Muscle layer of duodenum (tissue), 2 donors: ENCODE data around the gene XPR1.

Source experiments
- H3K27ac ChIP-seq: one replicate; pipeline ENCODE4 v1.7.0; 2013; ENCODE audit warnings: mild to moderate bottlenecking, low read length
- H3K27me3 ChIP-seq: one replicate; pipeline ENCODE4 v1.7.0; 2013; ENCODE audit warnings: low read depth, mild to moderate bottlenecking, control low read depth, low read length
- H3K36me3 ChIP-seq, 2 donors: one replicate each; pipeline ENCODE4 v1.7.0; 2013; ENCODE audit warnings: low read length in 2 of 2, control low read depth in 1 of 2, mild to moderate bottlenecking in 1 of 2; ENCODE audit not compliant: insufficient read depth in 2 of 2, control insufficient read depth in 1 of 2
- H3K4me1 ChIP-seq, 2 donors: one replicate each; pipeline ENCODE4 v1.7.0; 2013; ENCODE audit warnings: low read length in 2 of 2, mild to moderate bottlenecking in 2 of 2, control low read depth in 1 of 2, moderate library complexity in 1 of 2; ENCODE audit not compliant: insufficient read depth in 2 of 2, control insufficient read depth in 1 of 2
- H3K4me3 ChIP-seq, 2 donors: one replicate each; pipeline ENCODE4 v1.7.0; 2013; ENCODE audit warnings: low read length in 2 of 2, low read depth in 1 of 2, mild to moderate bottlenecking in 1 of 2
- H3K9me3 ChIP-seq, 2 donors: one replicate each; pipeline ENCODE4 v1.7.0; 2013; ENCODE audit warnings: low read length in 2 of 2, control low read depth in 1 of 2, mild to moderate bottlenecking in 1 of 2; ENCODE audit not compliant: control insufficient read depth in 1 of 2
- donor health status: healthy.

Gene XPR1

DNA sequence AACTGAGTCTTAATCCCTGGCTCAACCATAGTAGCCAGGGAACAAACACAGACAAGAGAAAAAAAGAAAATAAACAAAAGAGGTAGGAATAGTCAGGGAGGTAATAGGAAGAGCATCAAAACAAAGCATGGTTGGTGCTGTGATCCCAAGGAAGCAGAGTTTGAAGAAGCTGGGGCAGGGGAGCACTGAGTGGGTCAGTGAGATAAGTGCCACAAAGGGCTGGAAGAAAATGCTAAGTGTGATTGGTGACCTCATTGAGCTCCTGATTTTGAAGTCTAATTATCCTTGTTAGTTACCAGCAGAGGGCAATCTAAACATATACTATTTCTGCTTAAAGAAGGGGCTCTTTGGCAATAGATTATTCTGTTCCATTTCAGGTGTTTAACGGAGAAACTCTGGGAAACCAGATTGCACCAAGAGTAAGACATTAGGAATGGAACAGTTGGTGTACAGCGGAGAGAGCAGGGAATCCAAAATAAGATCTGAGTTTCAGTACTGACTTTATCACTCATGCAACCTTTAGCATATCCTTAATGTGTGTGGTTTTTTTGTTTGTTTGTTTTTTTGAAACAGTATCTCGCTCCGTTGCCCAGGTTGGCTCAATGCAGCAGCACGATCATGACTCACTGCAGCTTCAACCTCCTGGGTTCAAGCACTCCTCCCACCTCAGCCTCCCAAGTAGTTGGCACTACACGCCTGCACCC lies 250.1 kb downstream of the XPR1 start:
- H3K9me3 ChIP-seq = no peaks in the 10 kb centered on the region
- no peak overlapping the region for H3K4me3 ChIP-seq
- no peaks in the 10 kb centered on the region for H3K4me1 ChIP-seq
- H3K27ac ChIP-seq = no peak overlapping the region
- no peaks in the 10 kb centered on the region for H3K27me3 ChIP-seq
- H3K36me3 ChIP-seq = peaks cover 3 to 18% of the 10 kb centered on the region in 2 donors

DNA sequence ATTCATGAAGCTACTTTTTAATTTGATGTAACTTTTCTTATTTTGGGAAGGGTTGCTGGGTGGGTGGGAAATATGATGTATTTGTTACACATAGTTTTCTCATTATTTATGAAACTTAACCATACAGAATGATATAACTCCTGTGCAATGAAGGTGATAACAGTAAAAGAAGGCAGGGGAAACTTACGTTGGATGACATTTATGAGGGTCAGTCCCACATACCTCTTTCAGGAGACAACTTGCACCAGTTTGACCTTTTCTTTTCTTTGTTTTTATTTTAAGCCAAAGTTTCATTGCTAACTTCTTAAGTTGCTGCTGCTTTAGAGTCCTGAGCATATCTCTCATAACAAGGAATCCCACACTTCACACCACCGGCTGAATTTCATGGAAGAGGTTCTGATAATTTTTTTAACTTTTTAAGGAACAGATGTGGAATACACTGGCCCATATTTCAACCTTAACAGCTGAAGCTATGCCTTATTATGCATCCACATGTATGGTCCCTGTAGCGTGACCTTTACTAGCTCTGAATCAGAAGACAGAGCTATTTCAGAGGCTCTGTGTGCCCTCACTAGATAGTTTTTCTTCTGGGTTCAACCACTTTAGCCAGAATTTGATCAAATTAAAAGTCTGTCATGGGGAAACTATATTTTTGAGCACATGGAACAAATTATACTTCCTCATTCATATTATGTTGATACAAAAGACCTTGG lies 252.9 kb downstream of the XPR1 start:
- Histone ChIP-seq H3K9me3 (no peaks in the 10 kb centered on the region), H3K27ac (no peak overlapping the region), H3K27me3 (no peaks in the 10 kb centered on the region), H3K36me3 (peaks cover 3 to 12% of the 10 kb centered on the region in 2 donors), H3K4me1 (no peaks in the 10 kb centered on the region), H3K4me3 (no peak overlapping the region)

DNA sequence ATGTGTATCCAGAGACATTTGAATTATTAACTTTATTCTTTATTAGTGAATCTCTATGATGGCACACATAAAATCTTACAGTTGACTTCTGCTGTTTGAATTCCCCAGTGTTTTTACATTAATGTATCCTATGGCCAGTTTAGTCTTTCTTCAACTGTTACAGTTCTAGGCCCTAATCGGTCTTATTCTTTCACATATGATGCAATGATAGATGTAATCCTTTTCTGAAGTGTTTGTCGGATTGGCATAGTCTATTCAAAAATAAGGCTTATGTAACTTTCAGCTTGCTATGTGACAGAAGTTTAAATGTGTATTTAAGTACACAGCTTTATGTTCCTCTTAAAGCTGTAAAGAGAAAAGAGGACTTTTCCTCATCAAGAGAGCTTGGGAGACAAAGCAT lies 254.5 kb downstream of the XPR1 start:
- Histone ChIP-seq H3K4me1 (no peaks in the 10 kb centered on the region), H3K4me3 (no peak overlapping the region), H3K9me3 (no peaks in the 10 kb centered on the region), H3K27ac (no peak overlapping the region), H3K27me3 (no peaks in the 10 kb centered on the region), H3K36me3 (peaks cover 0 to 12% of the 10 kb centered on the region in 2 donors)

DNA sequence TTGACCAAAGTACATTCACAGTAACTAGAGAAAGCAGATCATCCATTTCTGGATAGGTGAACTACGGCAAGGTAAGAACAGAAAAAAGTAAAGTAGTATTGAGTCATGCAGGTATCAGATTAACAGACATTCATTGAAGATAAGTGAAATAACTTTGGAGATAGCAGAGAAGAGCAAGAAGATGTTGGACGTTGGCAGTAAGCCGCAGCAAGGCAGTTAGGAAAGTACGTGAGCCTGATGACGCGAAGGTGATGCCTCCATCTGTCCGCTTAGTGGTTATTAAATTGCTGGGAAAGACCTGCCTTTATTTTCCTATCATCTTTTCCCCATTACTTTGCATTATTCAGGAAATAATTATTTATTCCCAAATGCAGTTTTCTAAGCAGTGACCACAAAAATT lies 256.0 kb downstream of the XPR1 start:
- Histone ChIP-seq H3K36me3 (peaks cover 0 to 9% of the 10 kb centered on the region in 2 donors), H3K4me3 (no peak overlapping the region), H3K27ac (no peak overlapping the region), H3K4me1 (no peaks in the 10 kb centered on the region), H3K27me3 (no peaks in the 10 kb centered on the region), H3K9me3 (no peaks in the 10 kb centered on the region)

DNA sequence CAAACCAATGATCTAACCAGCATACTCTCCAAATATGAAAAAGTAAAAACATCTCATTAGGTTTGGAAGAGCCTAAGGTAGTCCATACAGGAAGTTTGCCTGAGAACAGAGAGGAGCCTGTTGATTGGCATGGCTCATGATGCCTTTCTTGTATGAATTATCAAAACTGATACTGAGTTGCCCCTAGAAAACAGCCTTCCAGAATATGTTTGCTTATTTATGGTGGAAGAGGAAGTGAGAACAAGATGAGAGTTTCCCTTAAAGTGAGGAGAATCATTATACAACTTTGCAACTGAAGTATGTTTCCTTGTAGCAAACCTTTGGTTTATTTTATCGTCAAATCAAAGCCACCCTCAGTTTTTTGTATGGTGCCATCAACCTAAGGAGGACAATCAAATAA lies 257.0 kb downstream of the XPR1 start:
- no peaks in the 10 kb centered on the region for H3K9me3 ChIP-seq
- no peak overlapping the region for H3K4me3 ChIP-seq
- H3K36me3 ChIP-seq = peaks cover 0 to 9% of the 10 kb centered on the region in 2 donors
- H3K4me1 ChIP-seq = no peaks in the 10 kb centered on the region
- H3K27me3 ChIP-seq = no peaks in the 10 kb centered on the region
- no peak overlapping the region for H3K27ac ChIP-seq

DNA sequence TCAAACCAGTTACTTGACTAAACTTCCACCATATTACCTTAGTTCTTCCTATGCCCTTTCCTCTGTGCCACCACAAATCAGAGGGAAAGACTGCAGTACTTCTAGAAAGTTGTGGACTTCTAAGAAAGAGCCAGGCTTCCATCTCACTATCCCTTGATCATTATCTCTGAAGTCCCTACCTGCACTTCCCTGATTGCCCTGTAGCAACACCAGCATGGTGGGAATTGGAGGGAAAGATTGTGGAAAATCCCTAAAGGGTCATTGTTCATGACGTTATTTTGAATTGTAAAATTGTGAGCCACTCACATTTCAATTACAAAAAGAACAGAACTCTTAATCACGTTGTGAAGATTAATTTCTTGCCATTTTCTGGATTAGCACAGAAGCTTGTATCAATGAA lies 257.5 kb downstream of the XPR1 start:
- H3K36me3 ChIP-seq = peaks cover 0 to 8% of the 10 kb centered on the region in 2 donors
- H3K4me1 ChIP-seq = no peaks in the 10 kb centered on the region
- H3K9me3 ChIP-seq = no peaks in the 10 kb centered on the region
- H3K27ac ChIP-seq = no peak overlapping the region
- H3K4me3 ChIP-seq = no peak overlapping the region
- no peaks in the 10 kb centered on the region for H3K27me3 ChIP-seq

DNA sequence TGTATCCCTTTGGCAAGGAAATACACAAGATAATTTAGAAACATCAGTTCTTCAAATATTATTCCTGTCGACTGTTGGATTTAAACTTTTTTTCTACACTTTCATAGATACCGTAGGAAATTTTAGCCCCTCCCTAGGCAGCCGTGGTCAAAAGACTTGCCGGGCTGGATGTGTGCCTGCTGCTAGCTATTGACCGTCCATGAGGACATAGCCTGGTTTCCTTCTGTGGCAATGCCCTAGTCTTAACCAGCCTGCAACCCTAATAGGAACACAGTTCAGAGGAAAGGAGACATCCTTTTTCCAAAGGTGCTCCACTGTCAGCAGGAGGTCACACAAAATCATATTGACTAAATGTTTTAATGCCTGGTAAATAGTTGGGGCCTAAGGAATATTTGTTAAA lies 260.4 kb downstream of the XPR1 start:
- Histone ChIP-seq H3K27ac (no peak overlapping the region), H3K36me3 (no peaks in the 10 kb centered on the region), H3K9me3 (no peaks in the 10 kb centered on the region)

DNA sequence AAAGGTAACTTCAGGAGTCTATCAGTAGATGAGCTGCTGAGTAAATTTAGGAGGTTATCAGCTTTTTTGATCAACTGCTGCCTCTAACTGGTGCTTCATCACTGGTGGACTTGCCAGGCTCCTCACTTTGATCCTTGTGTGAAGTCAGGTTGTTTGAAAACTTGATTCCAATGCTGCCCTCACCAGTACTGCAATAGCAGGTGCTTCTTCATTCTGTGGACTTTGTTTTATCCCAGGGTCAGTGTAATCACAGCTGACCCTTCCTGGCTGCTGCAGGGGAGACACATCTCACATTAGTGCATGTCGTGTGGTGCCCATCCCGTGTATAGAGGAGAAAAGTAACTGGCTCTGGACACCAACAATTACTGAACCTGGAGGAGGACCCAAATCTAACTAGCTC lies 260.9 kb downstream of the XPR1 start:
- H3K27ac ChIP-seq = no peak overlapping the region
- H3K4me3 ChIP-seq = no peak overlapping the region
- no peaks in the 10 kb centered on the region for H3K27me3 ChIP-seq
- no peaks in the 10 kb centered on the region for H3K4me1 ChIP-seq
- H3K36me3 ChIP-seq = no peaks in the 10 kb centered on the region
- no peaks in the 10 kb centered on the region for H3K9me3 ChIP-seq

More for the DNA sequence above, 260.4 kb downstream of the XPR1 start:
- Histone ChIP-seq H3K27me3 (no peaks in the 10 kb centered on the region), H3K4me3 (no peak overlapping the region), H3K4me1 (no peaks in the 10 kb centered on the region)

DNA sequence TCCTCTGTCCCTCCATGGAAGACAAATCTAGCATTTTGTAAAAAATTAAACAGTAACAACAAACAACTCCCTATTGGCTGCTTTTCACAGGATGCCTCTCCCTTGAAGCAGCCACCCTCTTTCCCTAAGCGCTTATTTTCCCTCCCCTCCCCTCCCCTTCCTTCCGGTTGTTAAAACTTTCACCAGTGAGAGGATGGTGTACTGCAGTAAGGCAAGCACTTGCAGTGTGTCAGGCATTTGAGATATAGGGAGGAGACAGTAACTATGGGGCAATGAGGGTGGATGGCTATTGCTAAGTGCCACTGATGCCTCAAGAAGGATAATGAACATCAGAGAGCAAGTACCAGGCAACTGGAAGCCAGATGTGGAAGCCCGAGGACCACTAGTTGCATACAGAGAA lies 261.8 kb downstream of the XPR1 start:
- no peaks in the 10 kb centered on the region for H3K9me3 ChIP-seq
- H3K4me3 ChIP-seq = no peak overlapping the region

DNA sequence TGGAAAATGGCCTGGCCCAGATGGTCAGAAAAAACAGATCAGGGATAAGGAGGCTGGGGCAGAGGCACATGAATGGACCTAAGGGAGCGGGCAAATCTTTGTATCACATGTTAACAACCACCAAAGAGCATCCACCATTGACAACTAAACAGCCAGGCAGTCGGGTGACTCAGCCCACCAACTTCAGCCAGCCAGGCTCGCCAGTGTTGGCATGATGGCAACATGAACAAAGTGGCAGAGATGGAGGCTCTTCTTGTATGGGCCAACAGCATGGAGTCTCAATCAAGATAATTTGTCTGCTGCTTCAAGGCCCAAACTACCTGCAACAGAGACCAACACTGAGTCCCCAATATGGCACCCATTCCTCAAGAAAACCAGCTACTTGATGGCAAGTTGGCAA lies 264.3 kb downstream of the XPR1 start:
- H3K27ac ChIP-seq = no peak overlapping the region
- H3K4me3 ChIP-seq = no peak overlapping the region
- no peaks in the 10 kb centered on the region for H3K4me1 ChIP-seq
- no peaks in the 10 kb centered on the region for H3K9me3 ChIP-seq
- no peaks in the 10 kb centered on the region for H3K36me3 ChIP-seq
- no peaks in the 10 kb centered on the region for H3K27me3 ChIP-seq

More for the DNA sequence above, 261.8 kb downstream of the XPR1 start:
- Histone ChIP-seq H3K36me3 (no peaks in the 10 kb centered on the region), H3K27me3 (no peaks in the 10 kb centered on the region), H3K4me1 (no peaks in the 10 kb centered on the region), H3K27ac (no peak overlapping the region)

DNA sequence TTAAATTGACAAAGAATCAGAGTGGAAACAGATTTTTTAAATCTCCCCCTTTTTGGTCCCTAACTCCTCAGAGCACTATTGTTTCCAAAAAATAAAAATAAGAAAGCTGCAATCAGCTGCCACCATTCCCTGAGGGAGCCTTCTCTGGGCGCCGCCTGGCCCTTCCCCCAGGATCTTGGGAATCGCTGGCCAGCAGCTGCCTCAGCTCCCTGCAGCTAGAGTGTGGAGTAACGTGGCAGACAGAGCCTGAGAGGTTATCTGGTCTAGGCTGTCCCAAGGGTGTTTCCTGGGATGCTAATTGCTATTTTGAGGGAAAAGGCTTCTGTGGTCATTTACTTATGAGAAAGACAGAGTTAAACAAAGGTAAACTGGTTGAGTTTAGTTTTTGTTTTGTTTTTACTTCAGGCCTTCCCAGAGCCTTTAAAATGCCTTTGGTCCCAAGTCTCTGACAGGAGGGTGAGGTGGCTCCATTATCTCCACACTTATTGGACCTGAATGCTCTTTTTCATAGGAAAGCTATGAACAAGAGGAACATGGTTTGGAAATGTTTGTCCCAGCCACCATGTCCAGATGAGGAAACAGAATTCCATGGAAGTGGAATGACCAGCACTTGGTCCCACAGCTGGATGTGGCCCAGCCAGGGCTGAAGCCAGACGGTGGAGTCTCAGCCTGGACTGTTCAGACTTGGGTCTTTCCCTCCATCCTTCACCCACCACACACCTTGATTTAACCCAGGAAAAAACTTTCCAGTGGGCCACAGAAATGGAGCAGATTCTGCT lies 266.8 kb downstream of the XPR1 start:
- Histone ChIP-seq H3K27ac (no peak overlapping the region), H3K9me3 (no peaks in the 10 kb centered on the region), H3K27me3 (no peaks in the 10 kb centered on the region), H3K4me1 (no peaks in the 10 kb centered on the region), H3K36me3 (no peaks in the 10 kb centered on the region), H3K4me3 (no peak overlapping the region)
